Body of pancreas (tissue), 4 donors: ENCODE results near the gene PPP2R5C.

Source experiments
- CTCF ChIP-seq, 7 experiments: fragments of 450-650 bp in 4 of 7; fragments of 200-600 bp in 3 of 7; sonication (generic) in 3 of 7; IDR thresholded peaks; one replicate each; pipeline ENCODE4 v1.5.1; 2016 to 2019; ENCODE audit warnings: antibody characterized with exemption in 7 of 7
- POLR2A ChIP-seq, 3 donors: fragments of 450-650 bp; IDR thresholded peaks; one replicate each; pipeline ENCODE4 v1.6.1; 2016; ENCODE audit warnings: antibody characterized with exemption in 3 of 3, mild to moderate bottlenecking in 2 of 3

- no peak for TF ChIP-seq CTCF (IDR thresholded peaks at IDR 0.05)
- no peak for TF ChIP-seq POLR2A (IDR thresholded peaks at IDR 0.05)
These were observed 4.3 kb upstream of the PPP2R5C start for GRCh38 chr14:101757064-101757838.
